Lower leg skin (tissue), 3 donors: ENCODE results near the gene ATRN.

Source experiments
- CTCF ChIP-seq, 3 donors: fragments of 450-650 bp; IDR thresholded peaks; one replicate each; pipeline ENCODE4 v1.5.1; 2016; ENCODE audit warnings: antibody characterized with exemption in 3 of 3, mild to moderate bottlenecking in 3 of 3, moderate library complexity in 2 of 3
- POLR2A ChIP-seq, 2 donors: fragments of 450-650 bp; IDR thresholded peaks; one replicate each; pipeline ENCODE4 v1.6.1; 2016 to 2017; ENCODE audit warnings: antibody characterized with exemption in 2 of 2, mild to moderate bottlenecking in 1 of 2, moderate library complexity in 1 of 2

GRCh38 chr20:3660262-3661059, 189.6 kb downstream of the ATRN start:
- TF ChIP-seq CTCF (IDR thresholded peaks at IDR 0.05) (no peak), POLR2A (IDR thresholded peaks at IDR 0.05) (no peak)
